GM23338 (cell line): ENCODE results near the gene MAN1C1. TPM values are rescaled to one million over a fixed set of nuclear protein-coding genes. Genes with fewer than 3 reads are reported as not detected.

Experiments used
- ATAC-seq: fragments of 200-7000 bp; cut with Tn5 transposase; 3 replicates; pipeline ENCODE4 v1.9.1; 2020
- DNase-seq: peaks from one replicate; pipeline ENCODE4 v3.0.0-alpha.2; 2015; ENCODE audit warnings: low spot score
- H2AFZ ChIP-seq: fragments of 200-600 bp; sonication (generic); 2 replicates; pipeline ENCODE4 v1.8.0; 2016; ENCODE audit warnings: antibody characterized with exemption, mild to moderate bottlenecking, moderate library complexity
- H3F3A ChIP-seq: fragments of 200-600 bp; sonication (generic); replicated peaks from 2 replicates; pipeline ENCODE4 v1.8.0; 2017; ENCODE audit warnings: antibody characterized with exemption, mixed run types, low read depth
- H3K27ac ChIP-seq: fragments of 200-600 bp; sonication (generic); 2 replicates; pipeline ENCODE4 v1.6.1; 2016; ENCODE audit warnings: low read depth
- H3K27me3 ChIP-seq: fragments of 200-600 bp; sonication (generic); 2 replicates; pipeline ENCODE4 v1.8.0; 2016; ENCODE audit warnings: mild to moderate bottlenecking, mixed run types, moderate library complexity; ENCODE audit not compliant: insufficient read depth
- H3K36me3 ChIP-seq: fragments of 200-600 bp; sonication (generic); 2 replicates; pipeline ENCODE4 v1.8.0; 2016; ENCODE audit warnings: mild to moderate bottlenecking; ENCODE audit not compliant: insufficient read depth
- H3K4me1 ChIP-seq: fragments of 200-600 bp; sonication (generic); 2 replicates; pipeline ENCODE4 v1.8.0; 2016; ENCODE audit warnings: mild to moderate bottlenecking, moderate library complexity; ENCODE audit not compliant: insufficient read depth
- H3K4me2 ChIP-seq: fragments of 200-600 bp; sonication (generic); 2 replicates; pipeline ENCODE4 v1.7.1; 2017; ENCODE audit warnings: mixed run types
- H3K4me3 ChIP-seq: fragments of 200-600 bp; sonication (generic); 2 replicates; pipeline ENCODE4 v1.6.1; 2016; ENCODE audit warnings: mixed run types
- H3K79me2 ChIP-seq: fragments of 200-600 bp; sonication (generic); replicated peaks from 2 replicates; pipeline ENCODE4 v1.8.0; 2017; ENCODE audit warnings: mild to moderate bottlenecking; ENCODE audit not compliant: insufficient read depth
- H3K9me2 ChIP-seq: fragments of 200-600 bp; sonication (generic); 2 replicates; pipeline ENCODE4 v1.8.0; 2017; ENCODE audit not compliant: insufficient read depth
- H4K20me1 ChIP-seq: fragments of 200-600 bp; sonication (generic); replicated peaks from 2 replicates; pipeline ENCODE4 v1.8.0; 2017; ENCODE audit warnings: mild to moderate bottlenecking; ENCODE audit not compliant: insufficient read depth
- H3K27ac Mint-ChIP-seq: 2 replicates; pipeline ENCODE4 v1.8.0; 2020; ENCODE audit warnings: inconsistent platforms, mild to moderate bottlenecking, moderate library complexity, mixed read lengths
- H3K27me3 Mint-ChIP-seq: 3 replicates; pipeline ENCODE4 v1.8.0; 2022; ENCODE audit warnings: low read depth, mild to moderate bottlenecking, moderate library complexity, mixed read lengths, inconsistent platforms; ENCODE audit not compliant: insufficient read depth, poor library complexity
- H3K36me3 Mint-ChIP-seq: 3 replicates; pipeline ENCODE4 v1.8.0; 2021; ENCODE audit warnings: low read depth, mild to moderate bottlenecking, inconsistent platforms, moderate library complexity, mixed read lengths
- H3K4me1 Mint-ChIP-seq: 3 replicates; pipeline ENCODE4 v1.8.0; 2020; ENCODE audit warnings: mild to moderate bottlenecking, inconsistent platforms, mixed read lengths
- H3K4me3 Mint-ChIP-seq: 3 replicates; pipeline ENCODE4 v1.8.0; 2021; ENCODE audit warnings: moderate library complexity, mild to moderate bottlenecking, inconsistent platforms, mixed read lengths
- H3K9me3 Mint-ChIP-seq: 3 replicates; pipeline ENCODE4 v1.8.0; 2020; ENCODE audit warnings: moderate library complexity, mild to moderate bottlenecking, inconsistent platforms, mixed read lengths
- EZH2 ChIP-seq: fragments of 200-600 bp; sonication (generic); IDR thresholded peaks from one replicate; pipeline ENCODE4 v1.8.0; 2017; ENCODE audit warnings: antibody characterized with exemption, mild to moderate bottlenecking, low read depth; ENCODE audit not compliant: unreplicated experiment
- JUNB ChIP-seq: IDR thresholded peaks from one replicate; pipeline ENCODE4 v1.6.1; 2016; ENCODE audit warnings: antibody characterized with exemption; ENCODE audit not compliant: unreplicated experiment
- NANOG ChIP-seq: IDR thresholded peaks from 2 replicates; pipeline ENCODE4 v1.6.1; 2016; ENCODE audit warnings: antibody characterized with exemption, borderline replicate concordance
- POLR2AphosphoS5 ChIP-seq: IDR thresholded peaks from 2 replicates; pipeline ENCODE4 v1.6.1; 2016; ENCODE audit warnings: antibody characterized with exemption, low read depth
- STAT1 ChIP-seq: IDR thresholded peaks from one replicate; pipeline ENCODE4 v1.6.1; 2016; ENCODE audit warnings: antibody characterized with exemption; ENCODE audit not compliant: unreplicated experiment
- ZNF114 ChIP-seq: fragments of 250-450 bp; sonication (Bioruptor Pico); IDR thresholded peaks from 2 replicates; pipeline ENCODE4 v1.5.0; 2020; ENCODE audit warnings: mild to moderate bottlenecking, moderate library complexity
- ZNF331 ChIP-seq: fragments of 250-450 bp; sonication (Bioruptor Pico); IDR thresholded peaks from 2 replicates; pipeline ENCODE4 v1.5.0; 2020; ENCODE audit warnings: low read depth, mild to moderate bottlenecking, moderate library complexity
- polyA plus RNA-seq: library from polyadenylated mRNA; unstranded; fragments of >200 nt; fragmentation: Nextera tagmentation; extraction: Ambion mirVana; gene quantifications from 2 replicates; pipeline ENCODE4 v1.2.1, GENCODE V29; 2016
- total RNA-seq: library from RNA; depleted of rRNA; stranded (reverse); fragments of >200 nt; shearing (Covaris generic); gene quantifications from 2 replicates; pipeline ENCODE4 v1.2.3, GENCODE V29; 2014
- TF ChIP-seq, protein P1 (sequence below), 2 experiments: fragments of 200-600 bp in 1 of 2; sonication (generic) in 1 of 2; conservative IDR thresholded peaks; 2 replicates each; pipeline versions ENCODE4 v1.5.1 to v1.6.1; 2016 to 2017; ENCODE audit warnings: antibody characterized with exemption in 2 of 2, low read depth in 2 of 2, mild to moderate bottlenecking in 2 of 2, moderate library complexity in 1 of 2
- TF ChIP-seq, protein P2 (sequence below): IDR thresholded peaks from one replicate; pipeline ENCODE4 v1.6.1; 2018; ENCODE audit warnings: antibody characterized with exemption; ENCODE audit not compliant: unreplicated experiment
- TF ChIP-seq, protein P3 (sequence below): IDR thresholded peaks from 2 replicates; pipeline ENCODE4 v1.6.1; 2016; ENCODE audit warnings: antibody characterized with exemption

MAN1C1 gene
- total and polyA plus RNA-seq, 2 experiments from 2014 or later: 5.4 to 13.6 TPM

DNA sequence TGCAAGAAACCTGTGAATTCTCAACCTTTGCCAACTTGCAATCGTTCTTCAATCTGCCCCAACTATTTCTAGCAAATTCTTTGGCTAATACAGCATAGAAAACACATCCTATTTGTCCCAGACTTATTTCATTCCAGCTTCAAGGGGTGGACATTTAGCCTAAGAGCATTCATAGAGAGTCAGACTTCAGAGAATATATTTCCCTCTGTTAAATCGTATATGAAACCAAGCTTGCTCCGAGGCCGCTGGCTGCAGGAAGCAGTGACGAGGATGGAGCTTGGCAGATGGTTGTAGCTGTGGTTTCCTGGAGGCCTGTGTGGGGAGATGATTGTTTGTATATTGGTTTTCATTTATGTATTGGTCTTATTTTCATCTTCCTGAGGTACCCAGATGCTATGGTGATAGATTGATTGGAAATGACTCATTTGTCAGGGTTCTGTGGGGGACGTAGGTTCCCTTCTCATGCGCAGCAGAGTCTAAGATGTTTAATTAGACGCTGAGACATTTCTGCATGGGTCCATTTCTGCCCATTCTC lies 26.1 kb downstream of the MAN1C1 start (continued):
- TF ChIP-seq, protein P1, sequence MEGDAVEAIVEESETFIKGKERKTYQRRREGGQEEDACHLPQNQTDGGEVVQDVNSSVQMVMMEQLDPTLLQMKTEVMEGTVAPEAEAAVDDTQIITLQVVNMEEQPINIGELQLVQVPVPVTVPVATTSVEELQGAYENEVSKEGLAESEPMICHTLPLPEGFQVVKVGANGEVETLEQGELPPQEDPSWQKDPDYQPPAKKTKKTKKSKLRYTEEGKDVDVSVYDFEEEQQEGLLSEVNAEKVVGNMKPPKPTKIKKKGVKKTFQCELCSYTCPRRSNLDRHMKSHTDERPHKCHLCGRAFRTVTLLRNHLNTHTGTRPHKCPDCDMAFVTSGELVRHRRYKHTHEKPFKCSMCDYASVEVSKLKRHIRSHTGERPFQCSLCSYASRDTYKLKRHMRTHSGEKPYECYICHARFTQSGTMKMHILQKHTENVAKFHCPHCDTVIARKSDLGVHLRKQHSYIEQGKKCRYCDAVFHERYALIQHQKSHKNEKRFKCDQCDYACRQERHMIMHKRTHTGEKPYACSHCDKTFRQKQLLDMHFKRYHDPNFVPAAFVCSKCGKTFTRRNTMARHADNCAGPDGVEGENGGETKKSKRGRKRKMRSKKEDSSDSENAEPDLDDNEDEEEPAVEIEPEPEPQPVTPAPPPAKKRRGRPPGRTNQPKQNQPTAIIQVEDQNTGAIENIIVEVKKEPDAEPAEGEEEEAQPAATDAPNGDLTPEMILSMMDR (conservative IDR thresholded peaks at IDR 0.05; ENCODE audit: low read depth in 2 of 2): no peak
- TF ChIP-seq, protein P2, sequence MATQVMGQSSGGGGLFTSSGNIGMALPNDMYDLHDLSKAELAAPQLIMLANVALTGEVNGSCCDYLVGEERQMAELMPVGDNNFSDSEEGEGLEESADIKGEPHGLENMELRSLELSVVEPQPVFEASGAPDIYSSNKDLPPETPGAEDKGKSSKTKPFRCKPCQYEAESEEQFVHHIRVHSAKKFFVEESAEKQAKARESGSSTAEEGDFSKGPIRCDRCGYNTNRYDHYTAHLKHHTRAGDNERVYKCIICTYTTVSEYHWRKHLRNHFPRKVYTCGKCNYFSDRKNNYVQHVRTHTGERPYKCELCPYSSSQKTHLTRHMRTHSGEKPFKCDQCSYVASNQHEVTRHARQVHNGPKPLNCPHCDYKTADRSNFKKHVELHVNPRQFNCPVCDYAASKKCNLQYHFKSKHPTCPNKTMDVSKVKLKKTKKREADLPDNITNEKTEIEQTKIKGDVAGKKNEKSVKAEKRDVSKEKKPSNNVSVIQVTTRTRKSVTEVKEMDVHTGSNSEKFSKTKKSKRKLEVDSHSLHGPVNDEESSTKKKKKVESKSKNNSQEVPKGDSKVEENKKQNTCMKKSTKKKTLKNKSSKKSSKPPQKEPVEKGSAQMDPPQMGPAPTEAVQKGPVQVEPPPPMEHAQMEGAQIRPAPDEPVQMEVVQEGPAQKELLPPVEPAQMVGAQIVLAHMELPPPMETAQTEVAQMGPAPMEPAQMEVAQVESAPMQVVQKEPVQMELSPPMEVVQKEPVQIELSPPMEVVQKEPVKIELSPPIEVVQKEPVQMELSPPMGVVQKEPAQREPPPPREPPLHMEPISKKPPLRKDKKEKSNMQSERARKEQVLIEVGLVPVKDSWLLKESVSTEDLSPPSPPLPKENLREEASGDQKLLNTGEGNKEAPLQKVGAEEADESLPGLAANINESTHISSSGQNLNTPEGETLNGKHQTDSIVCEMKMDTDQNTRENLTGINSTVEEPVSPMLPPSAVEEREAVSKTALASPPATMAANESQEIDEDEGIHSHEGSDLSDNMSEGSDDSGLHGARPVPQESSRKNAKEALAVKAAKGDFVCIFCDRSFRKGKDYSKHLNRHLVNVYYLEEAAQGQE: no peak
- TF ChIP-seq STAT1: no peak
- no peak for TF ChIP-seq JUNB
- TF ChIP-seq, protein P3, sequence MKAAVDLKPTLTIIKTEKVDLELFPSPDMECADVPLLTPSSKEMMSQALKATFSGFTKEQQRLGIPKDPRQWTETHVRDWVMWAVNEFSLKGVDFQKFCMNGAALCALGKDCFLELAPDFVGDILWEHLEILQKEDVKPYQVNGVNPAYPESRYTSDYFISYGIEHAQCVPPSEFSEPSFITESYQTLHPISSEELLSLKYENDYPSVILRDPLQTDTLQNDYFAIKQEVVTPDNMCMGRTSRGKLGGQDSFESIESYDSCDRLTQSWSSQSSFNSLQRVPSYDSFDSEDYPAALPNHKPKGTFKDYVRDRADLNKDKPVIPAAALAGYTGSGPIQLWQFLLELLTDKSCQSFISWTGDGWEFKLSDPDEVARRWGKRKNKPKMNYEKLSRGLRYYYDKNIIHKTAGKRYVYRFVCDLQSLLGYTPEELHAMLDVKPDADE: no peak
- TF ChIP-seq EZH2: no peak
- no peak for TF ChIP-seq POLR2AphosphoS5

DNA sequence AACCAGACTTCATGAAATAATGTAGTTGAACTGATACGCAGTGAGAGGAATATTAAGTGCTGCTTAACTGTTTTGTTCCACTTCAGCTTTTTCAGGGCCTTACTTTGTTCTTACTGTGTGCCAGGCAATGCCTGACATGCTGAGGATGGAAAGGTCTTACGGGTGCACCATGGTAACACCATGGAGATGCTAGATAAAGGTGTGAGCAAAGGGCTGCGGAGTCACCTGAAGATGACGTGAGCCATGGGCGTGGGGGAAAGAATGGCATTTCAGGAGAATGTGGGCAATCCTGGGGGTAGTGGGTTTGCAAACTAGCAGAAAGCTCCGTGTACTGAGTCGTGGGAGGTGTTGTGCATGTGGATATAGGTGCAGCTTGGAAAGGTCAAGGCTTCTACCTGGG lies 27.3 kb downstream of the MAN1C1 start:
- H3K9me2 ChIP-seq: no peaks in the 10 kb centered on the region
- peaks cover 10% of the 10 kb centered on the region; the same call in 1 of the 2 replicates for H3K4me1 ChIP-seq
- no peaks in the 10 kb centered on the region for H3K36me3 Mint-ChIP-seq
- no peak overlapping the region for H2AFZ ChIP-seq
- H3K27me3 ChIP-seq: 0 out of 2 replicates have a peak, but pooled peaks cover 4% of the 10 kb centered on the region
- ATAC-seq (no peak), DNase-seq (no peak)
- H3K9me3 Mint-ChIP-seq: no peaks in the 10 kb centered on the region; the same call in 2 of the 3 replicates
- H4K20me1 ChIP-seq: no peaks in the 10 kb centered on the region; the same call in 1 of the 2 replicates
- H3K27ac ChIP-seq: no peak overlapping the region
- H3K36me3 ChIP-seq: no peaks in the 10 kb centered on the region
- H3K4me1 Mint-ChIP-seq: peaks cover 7% of the 10 kb centered on the region
- no peak overlapping the region for H3K4me3 ChIP-seq
- peaks cover 4% of the 10 kb centered on the region for H3K27me3 Mint-ChIP-seq
- no peaks in the 10 kb centered on the region for H3K79me2 ChIP-seq
- H3K4me3 Mint-ChIP-seq: no peak overlapping the region
- no peaks in the 10 kb centered on the region for H3F3A ChIP-seq
- no peak overlapping the region for H3K27ac Mint-ChIP-seq
- H3K4me2 ChIP-seq: no peak overlapping the region
- TF ChIP-seq JUNB: no peak
- TF ChIP-seq STAT1: no peak
- TF ChIP-seq, protein P2: no peak
- TF ChIP-seq, protein P3: no peak
- TF ChIP-seq, protein P1 (conservative IDR thresholded peaks at IDR 0.05; ENCODE audit: low read depth in 2 of 2): no peak
- TF ChIP-seq NANOG: no peak
- no peak for TF ChIP-seq ZNF114 (CRISPR knock-in tag)
- no peak for TF ChIP-seq ZNF331 (CRISPR knock-in tag)
